ENCODE data around the gene OLA1. TPM values are rescaled to one million over a fixed set of nuclear protein-coding genes. Genes with fewer than 3 reads are reported as not detected.
"Not testable (repeated sequence)": the region's sequence is repeated elsewhere in the genome, so short reads cannot be mapped to it uniquely, and the experiment has no call there.

The OLA1 gene
- total and polyA plus RNA-seq, 7 experiments from 2014 or later, result 34.4 to 84.7 (median 41.5) TPM

DNA sequence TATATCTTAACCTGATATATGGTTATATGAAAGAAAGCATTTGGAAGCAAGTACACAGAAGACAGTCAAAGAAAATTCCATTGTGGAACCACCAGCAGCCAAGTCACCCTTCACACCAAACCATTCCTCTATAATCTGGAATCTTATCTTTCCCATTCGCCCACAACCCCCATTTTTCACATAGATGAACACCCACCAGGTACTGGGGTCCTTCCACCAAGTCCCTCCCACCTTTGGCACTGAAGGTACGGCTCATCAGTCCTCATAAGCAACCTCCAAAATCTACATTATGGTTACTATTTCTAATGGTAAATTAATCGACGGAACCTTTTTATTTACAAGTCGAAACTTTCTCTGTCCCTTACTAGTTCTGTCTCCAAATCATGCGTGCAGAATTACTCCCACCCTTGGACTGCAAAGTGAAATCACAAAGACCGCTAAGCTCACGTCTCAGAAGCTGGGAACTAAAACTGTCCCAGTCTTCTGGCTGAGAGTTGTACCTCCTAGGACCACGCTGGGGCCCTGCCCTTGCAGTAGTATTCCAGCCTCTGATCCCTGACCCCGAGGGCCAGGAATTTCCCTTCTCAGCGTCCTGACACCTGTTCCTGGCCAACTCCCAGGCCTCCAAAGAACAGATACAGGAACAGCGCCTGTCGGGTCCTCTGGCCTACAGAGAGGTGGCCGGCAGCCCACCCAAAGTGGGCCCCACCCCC lies 702 bp downstream of the OLA1 start:
- peaks cover 0 to 5% (median 0%) of the 10 kb centered on the region in 5 donors for H3K27me3 Mint-ChIP-seq
- H3K9me3 Mint-ChIP-seq, result peaks cover 0 to 3% (median 0%) of the 10 kb centered on the region in 11 donors
- H3K36me3 Mint-ChIP-seq, result peaks cover 0 to 20% (median 17%) of the 10 kb centered on the region in 5 donors
- H3K36me3 ChIP-seq (ENCODE audit: control insufficient read depth in 2 of 3, insufficient read depth in 3 of 3, low read length in 3 of 3), result peaks cover 0 to 5% (median 0%) of the 10 kb centered on the region in 3 experiments
- peak overlapping the region; percentile 90 for H3K4me3 ChIP-seq (ENCODE audit: low read length)
- H3K27me3 ChIP-seq (ENCODE audit: control insufficient read depth in 2 of 2, insufficient read depth in 2 of 2, low read length in 2 of 2), result no peaks in the 10 kb centered on the region
- ChIA-PET CTCF (interaction anchor here (0.6 kb wide), 1 partner anchor 89 kb away, joined by 4 read pairs; no protein-coding TSS in a partner anchor), POLR2A (interaction anchor here (1.1 to 1.6 kb wide), 3 partner anchors 11 to 283 kb away, joined by 3 to 8 read pairs (median 3); partner anchors contain the start of genes SCRN3 and SP3)
- H3K4me3 Mint-ChIP-seq, result peak overlapping the region; percentile 71 to 88 (median 86)
- intact Hi-C loops (cut with micrococcal nuclease), result loop anchor here (1.0 to 5.0 kb wide), 14 partner anchors 85 to 1755 kb away; partner anchors contain the start of genes LNPK (in 2 of the 2), SCRN3 (in 2 of the 2), ATF2 (in 1 of the 2) and CDCA7 (in 1 of the 2)
- peaks cover 6 to 12% of the 10 kb centered on the region in 2 donors for H3K4me1 ChIP-seq (ENCODE audit: control insufficient read depth in 2 of 2, insufficient read depth in 2 of 2, low read length in 2 of 2)
- ATAC-seq (no peak), DNase-seq (peak in 3 of 9 donors; percentile 4 to 8 (median 4))
- peak overlapping the region; percentile 41 to 91 (median 67) for H3K27ac Mint-ChIP-seq
- peaks cover 18 to 33% (median 27%) of the 10 kb centered on the region in 7 donors for H3K4me1 Mint-ChIP-seq
- H3K27ac ChIP-seq (ENCODE audit: low read depth, low read length), result peak overlapping the region; percentile 82
- H3K9me3 ChIP-seq (ENCODE audit: control insufficient read depth in 2 of 3, low read length in 3 of 3), result no peaks in the 10 kb centered on the region

DNA sequence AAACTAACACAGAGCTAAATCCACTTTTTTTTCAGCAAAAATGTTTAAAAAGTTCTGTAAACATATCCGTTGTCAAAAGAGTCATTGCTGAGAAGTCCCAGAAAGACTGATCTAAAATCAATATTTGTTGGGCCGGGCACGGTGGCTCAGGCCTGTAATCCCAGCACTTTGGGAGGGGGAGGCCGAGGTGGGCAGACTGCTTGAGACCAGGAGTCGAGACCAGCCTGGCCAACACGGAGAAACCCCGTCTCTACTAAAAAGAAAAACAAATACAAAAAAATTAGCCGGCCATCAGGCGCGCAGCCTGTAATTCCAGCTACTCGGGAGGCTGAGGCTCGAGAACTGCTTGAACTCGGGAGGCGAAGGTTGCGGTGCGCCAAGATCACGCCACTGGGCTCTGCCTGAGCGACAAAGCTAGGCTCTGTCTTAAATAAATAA lies 1.4 kb downstream of the OLA1 start:
- Mint-ChIP-seq H3K4me3 (peak overlapping the region in 8 of 10 donors; percentile 12 to 87 (median 58)), H3K9me3 (peaks cover 0 to 3% (median 0%) of the 10 kb centered on the region in 11 donors), H3K27me3 (peaks cover 0 to 5% (median 0%) of the 10 kb centered on the region in 5 donors), H3K27ac (peak overlapping the region in 2 of 9 donors; percentile 48 to 64), H3K36me3 (peaks cover 0 to 26% (median 24%) of the 10 kb centered on the region in 5 donors), H3K4me1 (peaks cover 18 to 35% (median 29%) of the 10 kb centered on the region in 7 donors)
- Histone ChIP-seq H3K9me3 (ENCODE audit: control insufficient read depth in 2 of 3, low read length in 3 of 3) (no peaks in the 10 kb centered on the region), H3K27me3 (ENCODE audit: control insufficient read depth in 2 of 2, insufficient read depth in 2 of 2, low read length in 2 of 2) (no peaks in the 10 kb centered on the region), H3K4me1 (ENCODE audit: control insufficient read depth in 2 of 2, insufficient read depth in 2 of 2, low read length in 2 of 2) (peaks cover 6 to 12% of the 10 kb centered on the region in 2 donors), H3K36me3 (ENCODE audit: control insufficient read depth in 2 of 3, insufficient read depth in 3 of 3, low read length in 3 of 3) (peaks cover 0 to 11% (median 0%) of the 10 kb centered on the region in 3 experiments), H3K27ac (ENCODE audit: low read depth, low read length) (no peak overlapping the region), H3K4me3 (ENCODE audit: low read length) (no peak overlapping the region)
- intact Hi-C loops (cut with micrococcal nuclease), result loop anchor here (5.0 kb wide), 4 partner anchors 85 to 1755 kb away; partner anchors contain the start of genes LNPK (in 2 of the 2) and SP9 (in 1 of the 2)
- DNase-seq (no peak), ATAC-seq (no peak)
- ChIA-PET POLR2A (no interaction called here), CTCF (no interaction called here)

DNA sequence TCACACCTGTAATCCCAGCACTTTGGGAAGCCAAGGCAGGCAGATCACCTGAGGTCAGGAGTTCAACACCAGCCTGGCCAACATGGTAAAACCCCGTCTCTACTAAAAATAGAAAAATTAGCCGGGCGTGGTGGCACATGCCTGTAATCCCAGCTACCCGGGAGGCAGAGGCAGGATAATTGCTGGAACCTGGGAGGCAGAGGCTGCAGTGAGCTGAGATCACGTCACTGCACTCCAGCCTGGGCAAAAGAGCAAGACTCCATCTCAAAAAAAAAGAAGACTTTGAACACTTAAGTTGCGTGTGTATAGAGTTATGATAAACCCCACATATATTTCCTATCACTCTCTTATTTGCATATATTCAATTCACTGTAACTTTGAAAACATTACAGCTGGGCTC lies 2.7 kb downstream of the OLA1 start:
- Mint-ChIP-seq H3K4me1 (peaks cover 24 to 42% (median 39%) of the 10 kb centered on the region in 7 donors), H3K36me3 (peaks cover 0 to 38% (median 32%) of the 10 kb centered on the region in 5 donors), H3K4me3 (peak overlapping the region in 1 of 10 donors; percentile 20), H3K27ac (peak overlapping the region in 1 of 9 donors; percentile 67)
- H3K4me1 ChIP-seq (ENCODE audit: control insufficient read depth in 2 of 2, insufficient read depth in 2 of 2, low read length in 2 of 2), result peaks cover 6 to 12% of the 10 kb centered on the region in 2 donors
- DNase-seq; H3K9me3 ChIP-seq (ENCODE audit: control insufficient read depth in 2 of 3, low read length in 3 of 3); CTCF ChIA-PET; H3K27me3 ChIP-seq (ENCODE audit: control insufficient read depth in 2 of 2, insufficient read depth in 2 of 2, low read length in 2 of 2); H3K27me3 Mint-ChIP-seq; H3K27ac ChIP-seq (ENCODE audit: low read depth, low read length); POLR2A ChIA-PET; H3K9me3 Mint-ChIP-seq; H3K4me3 ChIP-seq (ENCODE audit: low read length); ATAC-seq: not testable (repeated sequence)
- intact Hi-C loops (cut with micrococcal nuclease), result loop anchor here (5.0 kb wide), 4 partner anchors 87 to 1757 kb away; partner anchors contain the start of genes LNPK (in 2 of the 2) and SP9 (in 1 of the 2)
- peaks cover 0 to 11% (median 0%) of the 10 kb centered on the region in 3 experiments for H3K36me3 ChIP-seq (ENCODE audit: control insufficient read depth in 2 of 3, insufficient read depth in 3 of 3, low read length in 3 of 3)

DNA sequence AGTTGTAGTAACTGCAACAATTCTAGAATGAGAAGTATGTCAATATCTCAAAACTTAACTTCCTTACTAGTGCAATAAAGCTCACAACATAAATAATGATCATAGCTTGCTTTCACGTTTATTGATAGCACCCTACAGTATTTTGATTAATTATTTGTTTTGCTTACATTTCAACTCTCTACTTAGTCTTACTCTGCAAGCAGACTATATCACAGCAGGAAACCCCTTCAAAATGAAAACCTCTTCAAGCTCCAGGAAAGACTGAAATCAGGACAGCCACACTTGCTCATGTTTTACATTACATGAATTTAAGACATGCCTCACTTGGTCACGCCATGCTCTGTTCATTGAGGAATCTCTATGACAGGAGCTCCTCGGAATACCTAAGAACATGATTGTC lies 3.3 kb downstream of the OLA1 start:
- Histone ChIP-seq H3K36me3 (ENCODE audit: control insufficient read depth in 2 of 3, insufficient read depth in 3 of 3, low read length in 3 of 3) (peaks cover 0 to 11% (median 0%) of the 10 kb centered on the region in 3 experiments), H3K27me3 (ENCODE audit: control insufficient read depth in 2 of 2, insufficient read depth in 2 of 2, low read length in 2 of 2) (no peaks in the 10 kb centered on the region), H3K27ac (ENCODE audit: low read depth, low read length) (no peak overlapping the region), H3K9me3 (ENCODE audit: control insufficient read depth in 2 of 3, low read length in 3 of 3) (no peaks in the 10 kb centered on the region), H3K4me3 (ENCODE audit: low read length) (no peak overlapping the region), H3K4me1 (ENCODE audit: control insufficient read depth in 2 of 2, insufficient read depth in 2 of 2, low read length in 2 of 2) (peaks cover 6 to 12% of the 10 kb centered on the region in 2 donors)
- ATAC-seq, result no peak
- ChIA-PET CTCF (no interaction called here), POLR2A (no interaction called here)
- no peaks in the 10 kb centered on the region for H3K9me3 Mint-ChIP-seq
- no peak for DNase-seq
- intact Hi-C loops (cut with micrococcal nuclease), result loop anchor here (5.0 kb wide), 4 partner anchors 87 to 1757 kb away; partner anchors contain the start of genes LNPK (in 2 of the 2) and SP9 (in 1 of the 2)
- H3K4me1 Mint-ChIP-seq, result peaks cover 24 to 45% (median 39%) of the 10 kb centered on the region in 7 donors
- peaks cover 0 to 39% (median 32%) of the 10 kb centered on the region in 5 donors for H3K36me3 Mint-ChIP-seq
- H3K27ac Mint-ChIP-seq, result no peak overlapping the region
- H3K27me3 Mint-ChIP-seq, result no peaks in the 10 kb centered on the region
- H3K4me3 Mint-ChIP-seq, result no peak overlapping the region

DNA sequence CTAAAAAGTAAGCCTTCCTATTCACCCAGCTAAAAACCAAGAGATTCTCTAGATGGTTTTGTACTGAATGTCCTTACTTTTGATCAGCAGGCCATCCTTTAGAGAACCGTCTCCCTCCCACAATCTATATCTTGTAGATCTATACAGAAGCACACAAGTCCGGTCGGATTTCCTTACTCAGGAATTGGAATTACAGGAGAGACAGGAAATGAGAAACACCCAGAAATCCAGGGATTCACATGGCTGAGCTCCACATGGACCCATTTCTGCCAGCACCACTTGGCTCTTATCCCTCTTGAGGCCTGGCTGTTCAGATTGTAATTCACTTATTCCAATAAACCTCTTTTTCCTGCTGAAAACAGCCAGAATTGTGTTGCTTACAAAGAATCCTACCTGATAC lies 4.5 kb downstream of the OLA1 start:
- Mint-ChIP-seq H3K36me3 (peaks cover 0 to 39% (median 32%) of the 10 kb centered on the region in 5 donors), H3K27ac (peak overlapping the region in 1 of 9 donors; percentile 43), H3K4me3 (peak overlapping the region in 2 of 10 donors; percentile 18 to 21), H3K27me3 (no peaks in the 10 kb centered on the region), H3K4me1 (peaks cover 20 to 49% (median 41%) of the 10 kb centered on the region in 7 donors), H3K9me3 (no peaks in the 10 kb centered on the region)
- DNase-seq (no peak), ATAC-seq (no peak)
- Histone ChIP-seq H3K27ac (ENCODE audit: low read depth, low read length) (no peak overlapping the region), H3K4me3 (ENCODE audit: low read length) (no peak overlapping the region), H3K4me1 (ENCODE audit: control insufficient read depth in 2 of 2, insufficient read depth in 2 of 2, low read length in 2 of 2) (peaks cover 2 to 6% of the 10 kb centered on the region in 2 donors), H3K36me3 (ENCODE audit: control insufficient read depth in 2 of 3, insufficient read depth in 3 of 3, low read length in 3 of 3) (peaks cover 0 to 11% (median 0%) of the 10 kb centered on the region in 3 experiments), H3K27me3 (ENCODE audit: control insufficient read depth in 2 of 2, insufficient read depth in 2 of 2, low read length in 2 of 2) (no peaks in the 10 kb centered on the region), H3K9me3 (ENCODE audit: control insufficient read depth in 2 of 3, low read length in 3 of 3) (no peaks in the 10 kb centered on the region)
- intact Hi-C loops (cut with micrococcal nuclease), result no loop called here
- CTCF ChIA-PET, result interaction anchor here (0.7 kb wide), 1 partner anchor 504 kb away, joined by 3 read pairs; no protein-coding TSS in a partner anchor
- POLR2A ChIA-PET, result no interaction called here

DNA sequence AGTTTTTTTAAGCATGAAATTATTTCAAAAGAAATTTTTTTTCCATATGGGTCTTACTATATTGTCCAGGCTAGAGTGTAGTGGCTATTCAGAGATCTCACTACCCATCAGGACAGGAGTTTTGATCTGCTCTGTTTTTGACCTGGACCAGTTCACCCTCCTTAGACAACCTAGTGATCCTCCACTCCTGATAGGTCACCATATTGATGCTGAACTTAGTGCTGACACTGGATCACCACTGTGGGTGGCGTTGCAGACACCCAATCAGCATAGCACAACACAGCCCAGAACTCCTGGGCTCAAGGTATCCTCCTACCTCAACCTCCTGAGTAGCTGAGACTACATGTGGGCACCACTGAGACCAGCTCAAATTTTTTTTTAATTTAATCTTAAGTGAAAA lies 8.2 kb downstream of the OLA1 start:
- H3K27me3 Mint-ChIP-seq, result no peaks in the 10 kb centered on the region
- no peak overlapping the region for H3K4me3 Mint-ChIP-seq
- peaks cover 0 to 7% (median 0%) of the 10 kb centered on the region in 3 experiments for H3K36me3 ChIP-seq (ENCODE audit: control insufficient read depth in 2 of 3, insufficient read depth in 3 of 3, low read length in 3 of 3)
- H3K27ac ChIP-seq (ENCODE audit: low read depth, low read length), result no peak overlapping the region
- peaks cover 0 to 38% (median 33%) of the 10 kb centered on the region in 5 donors for H3K36me3 Mint-ChIP-seq
- ATAC-seq (no peak), DNase-seq (no peak)
- CTCF ChIA-PET, result no interaction called here
- H3K4me1 ChIP-seq (ENCODE audit: control insufficient read depth in 2 of 2, insufficient read depth in 2 of 2, low read length in 2 of 2), result peaks cover 0 to 2% of the 10 kb centered on the region in 2 donors
- H3K9me3 Mint-ChIP-seq, result no peaks in the 10 kb centered on the region
- H3K27ac Mint-ChIP-seq, result no peak overlapping the region
- no peak overlapping the region for H3K4me3 ChIP-seq (ENCODE audit: low read length)
- H3K9me3 ChIP-seq (ENCODE audit: control insufficient read depth in 2 of 3, low read length in 3 of 3), result no peaks in the 10 kb centered on the region
- H3K27me3 ChIP-seq (ENCODE audit: control insufficient read depth in 2 of 2, insufficient read depth in 2 of 2, low read length in 2 of 2), result no peaks in the 10 kb centered on the region
- intact Hi-C loops (cut with micrococcal nuclease), result no loop called here
- POLR2A ChIA-PET, result no interaction called here
- peaks cover 13 to 52% (median 26%) of the 10 kb centered on the region in 7 donors for H3K4me1 Mint-ChIP-seq

All from naive thymus-derived CD4-positive, alpha-beta T cell (primary cell).